HepG2 (cell line): ENCODE data around the gene MFSD11. TPM values are rescaled to one million over a fixed set of nuclear protein-coding genes. Genes with fewer than 3 reads are reported as not detected.

Experiments
- CBFB ChIP-seq: sonication (generic); formaldehyde crosslinking; IDR thresholded peaks from 2 replicates; pipeline ENCODE4 v1.4.0; 2020; ENCODE audit warnings: missing genetic modification reagents
- FIP1L1 ChIP-seq: fragments of 200-400 bp; formaldehyde crosslinking; IDR thresholded peaks from 2 replicates; pipeline ENCODE4 v1.6.1; 2018; ENCODE audit warnings: low read depth, mild to moderate bottlenecking, low read length, moderate library complexity, borderline replicate concordance; ENCODE audit not compliant: insufficient read depth
- FOXA1 ChIP-seq, 2 experiments: fragments of 450-650 bp in 1 of 2; sonication (generic) in 1 of 2; formaldehyde crosslinking in 1 of 2; IDR thresholded peaks; 2 replicates each; pipeline versions ENCODE4 v1.4.0 to v1.6.1; 2016 to 2020; ENCODE audit warnings: missing genetic modification reagents in 1 of 2
- HINFP ChIP-seq: sonication (generic); formaldehyde crosslinking; IDR thresholded peaks from 2 replicates; pipeline ENCODE4 v1.4.0; 2020; ENCODE audit warnings: low read depth, mild to moderate bottlenecking, missing genetic modification reagents
- HOXA7 ChIP-seq: sonication (generic); formaldehyde crosslinking; IDR thresholded peaks from 2 replicates; pipeline ENCODE4 v1.8.1; 2022; ENCODE audit warnings: mild to moderate bottlenecking, missing genetic modification reagents, moderate library complexity
- IKZF5 ChIP-seq: IDR thresholded peaks from 2 replicates; pipeline ENCODE4 v1.6.1; 2018; ENCODE audit warnings: missing genetic modification reagents, mild to moderate bottlenecking, missing compliant biosample characterization
- MED8 ChIP-seq: sonication (generic); formaldehyde crosslinking; IDR thresholded peaks from 2 replicates; pipeline ENCODE4 v1.8.1; 2023; ENCODE audit warnings: mild to moderate bottlenecking, missing genetic modification reagents; ENCODE audit not compliant: insufficient replicate concordance
- MTERF4 ChIP-seq: sonication (generic); formaldehyde crosslinking; IDR thresholded peaks from 2 replicates; pipeline ENCODE4 v1.8.0; 2023; ENCODE audit warnings: mild to moderate bottlenecking, missing genetic modification reagents
- MXD1 ChIP-seq: sonication (generic); formaldehyde crosslinking; IDR thresholded peaks from 2 replicates; pipeline ENCODE4 v1.4.0; 2020; ENCODE audit warnings: mild to moderate bottlenecking, missing genetic modification reagents
- NFE2L1 ChIP-seq: sonication (generic); formaldehyde crosslinking; IDR thresholded peaks from 2 replicates; pipeline ENCODE4 v1.4.0; 2020; ENCODE audit warnings: missing genetic modification reagents, mild to moderate bottlenecking, borderline replicate concordance
- NPAS2 ChIP-seq: sonication (generic); formaldehyde crosslinking; IDR thresholded peaks from 2 replicates; pipeline ENCODE4 v1.8.0; 2022; ENCODE audit warnings: mild to moderate bottlenecking, missing genetic modification reagents, borderline replicate concordance
- PCBP2 ChIP-seq: fragments of 200-400 bp; formaldehyde crosslinking; optimal IDR thresholded peaks from 2 replicates; pipeline ENCODE3; 2018; ENCODE audit warnings: low read length, low read depth; ENCODE audit not compliant: poor library complexity, severe bottlenecking
- PHF5A ChIP-seq: IDR thresholded peaks from one replicate; pipeline ENCODE4 v1.6.1; 2018; ENCODE audit warnings: low read depth, missing genetic modification reagents; ENCODE audit not compliant: unreplicated experiment
- REPIN1 ChIP-seq: sonication (generic); formaldehyde crosslinking; IDR thresholded peaks from 2 replicates; pipeline ENCODE4 v1.8.0; 2022; ENCODE audit warnings: missing genetic modification reagents, low read depth, mild to moderate bottlenecking, borderline replicate concordance
- THAP9 ChIP-seq: sonication (generic); formaldehyde crosslinking; IDR thresholded peaks from 2 replicates; pipeline ENCODE4; 2020; ENCODE audit warnings: missing genetic modification reagents, mild to moderate bottlenecking, borderline replicate concordance
- ZBTB3 ChIP-seq: sonication (generic); formaldehyde crosslinking; IDR thresholded peaks from 2 replicates; pipeline ENCODE4 v1.4.0; 2020; ENCODE audit warnings: low read depth, mild to moderate bottlenecking, moderate library complexity, missing genetic modification reagents, borderline replicate concordance
- ZFP90 ChIP-seq: sonication (generic); formaldehyde crosslinking; IDR thresholded peaks from 2 replicates; pipeline ENCODE4 v1.8.0; 2022; ENCODE audit warnings: missing genetic modification reagents, mild to moderate bottlenecking, inconsistent platforms, borderline replicate concordance
- ZNF235 ChIP-seq: sonication (generic); formaldehyde crosslinking; IDR thresholded peaks from 2 replicates; pipeline ENCODE4 v1.8.1; 2023; ENCODE audit warnings: mild to moderate bottlenecking, missing genetic modification reagents, borderline replicate concordance
- ZNF816 ChIP-seq: sonication (generic); formaldehyde crosslinking; IDR thresholded peaks from 2 replicates; pipeline ENCODE4 v1.8.0; 2022; ENCODE audit warnings: missing genetic modification reagents, mild to moderate bottlenecking, borderline replicate concordance
- ZNF883 ChIP-seq: sonication (generic); formaldehyde crosslinking; IDR thresholded peaks from 2 replicates; pipeline ENCODE4 v1.5.1; 2020; ENCODE audit warnings: mild to moderate bottlenecking, missing genetic modification reagents; ENCODE audit errors: not compliant biosample characterization
- polyA plus RNA-seq, 8 experiments: library from polyadenylated mRNA; depleted of rRNA in 3 of 8; stranded (reverse) in 7 of 8; unstranded in 1 of 8; fragments of >200 nt; fragmentation: Illumina TruSeq in 4 of 8; extraction: Trizol in 4 of 8; gene quantifications; 2 replicates each; pipeline versions ENCODE4 v1.2.1 to v1.2.3, GENCODE V29; 2011 to 2016; ENCODE audit warnings: low read depth in 4 of 8, missing spikeins in 1 of 8, mixed read lengths in 1 of 8; ENCODE audit not compliant: insufficient read depth in 1 of 8
- total RNA-seq, 5 experiments: library from RNA; depleted of rRNA; stranded (reverse); fragments of >200 nt; fragmentation: Illumina TruSeq; extraction: Trizol; gene quantifications; 2 replicates each; pipeline ENCODE4 v1.2.3, GENCODE V29; 2016; ENCODE audit warnings: low read depth in 1 of 5

MFSD11 gene
- total and polyA plus RNA-seq, 2 of the 13 experiments (the other 11 are each of a cell fraction or from before 2014, with no cell fraction given), result 26.1 to 36.3 TPM

- TF ChIP-seq ZBTB3, result no peak
- TF ChIP-seq HOXA7 (CRISPR knock-in tag), result no peak
- TF ChIP-seq ZNF816 (CRISPR knock-in tag), result 0 out of 2 replicates have a peak, but pooled peaks have one; percentile 41
- TF ChIP-seq ZFP90 (CRISPR knock-in tag), result no peak
- TF ChIP-seq NPAS2 (CRISPR knock-in tag), result no peak
- TF ChIP-seq PHF5A, result peak; percentile 28
- no peak for TF ChIP-seq FOXA1 (IDR thresholded peaks at IDR 0.05)
- TF ChIP-seq FOXA1 (CRISPR knock-in tag; IDR thresholded peaks at IDR 0.05), result no peak
- no peak for TF ChIP-seq ZNF235 (CRISPR knock-in tag)
- no peak for TF ChIP-seq PCBP2
- no peak for TF ChIP-seq NFE2L1 (CRISPR knock-in tag)
- TF ChIP-seq REPIN1 (CRISPR knock-in tag), result no peak
- peak; percentile 80 for TF ChIP-seq IKZF5
- no peak for TF ChIP-seq MXD1 (CRISPR knock-in tag)
- peak; percentile 17; the same call in 1 of the 2 replicates for TF ChIP-seq THAP9 (CRISPR knock-in tag)
- TF ChIP-seq FIP1L1, result no peak
- no peak for TF ChIP-seq ZNF883
- TF ChIP-seq HINFP, result 0 out of 2 replicates have a peak, but pooled peaks have one; percentile 59
- TF ChIP-seq MED8, result no peak
- no peak for TF ChIP-seq CBFB
- no peak for TF ChIP-seq MTERF4 (CRISPR knock-in tag)
Observed at GRCh38 chr17:76696763-76697701, 40.9 kb upstream of the MFSD11 start (continued).
